Stimulated activated CD4-positive, alpha-beta T cell treated with anti-CD3 and anti-CD28 coated beads, Interleukin-1b, Interleukin-23, amount 100 ng/mL, for 48 hours (primary cell): ENCODE data around the gene PCGF6.
"Not testable (repeated sequence)": the region's sequence is repeated elsewhere in the genome, so short reads cannot be mapped to it uniquely, and the experiment has no call there.

Source experiments
- DNase-seq: peaks from one replicate; pipeline ENCODE4 v3.0.0-alpha.2; 2020

Gene PCGF6

DNA sequence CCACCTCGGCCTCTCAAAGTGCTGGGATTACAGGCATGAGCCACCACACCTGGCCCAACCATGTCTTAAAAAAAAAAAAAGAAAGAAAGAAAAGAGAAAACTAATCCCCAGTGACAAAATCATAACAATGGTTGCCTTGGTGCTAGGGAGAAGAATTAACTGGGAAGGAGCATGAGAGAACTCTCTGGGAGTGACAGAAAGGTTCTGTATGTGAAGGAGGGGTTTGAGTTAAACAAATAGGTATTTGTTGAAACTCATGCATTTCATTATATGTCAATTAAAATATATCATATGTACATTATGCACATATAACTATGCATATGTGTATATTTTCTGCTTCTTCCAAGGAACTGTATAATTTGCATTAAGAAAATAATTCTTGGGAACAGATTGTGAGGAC, 40.7 kb downstream of the PCGF6 start:
- no peak for DNase-seq

DNA sequence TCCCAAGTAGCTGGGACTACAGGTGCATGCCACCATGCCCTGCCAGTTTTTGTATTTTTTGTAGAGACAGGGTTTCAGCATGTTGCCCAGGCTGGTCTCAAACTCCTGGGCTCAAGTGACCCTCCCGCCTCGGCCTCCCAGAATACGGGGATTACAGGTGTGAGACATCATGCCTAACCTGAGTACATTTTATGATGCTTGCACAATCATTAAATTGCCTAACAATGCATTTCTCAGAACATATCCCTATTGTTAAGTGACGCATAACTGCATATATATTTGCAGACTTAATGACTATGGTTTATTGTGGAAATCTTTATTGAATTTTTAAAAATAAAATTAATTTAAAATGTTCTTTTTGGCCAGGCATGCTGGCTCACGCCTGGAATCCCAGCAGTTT, 43.3 kb downstream of the PCGF6 start:
- no peak for DNase-seq

DNA sequence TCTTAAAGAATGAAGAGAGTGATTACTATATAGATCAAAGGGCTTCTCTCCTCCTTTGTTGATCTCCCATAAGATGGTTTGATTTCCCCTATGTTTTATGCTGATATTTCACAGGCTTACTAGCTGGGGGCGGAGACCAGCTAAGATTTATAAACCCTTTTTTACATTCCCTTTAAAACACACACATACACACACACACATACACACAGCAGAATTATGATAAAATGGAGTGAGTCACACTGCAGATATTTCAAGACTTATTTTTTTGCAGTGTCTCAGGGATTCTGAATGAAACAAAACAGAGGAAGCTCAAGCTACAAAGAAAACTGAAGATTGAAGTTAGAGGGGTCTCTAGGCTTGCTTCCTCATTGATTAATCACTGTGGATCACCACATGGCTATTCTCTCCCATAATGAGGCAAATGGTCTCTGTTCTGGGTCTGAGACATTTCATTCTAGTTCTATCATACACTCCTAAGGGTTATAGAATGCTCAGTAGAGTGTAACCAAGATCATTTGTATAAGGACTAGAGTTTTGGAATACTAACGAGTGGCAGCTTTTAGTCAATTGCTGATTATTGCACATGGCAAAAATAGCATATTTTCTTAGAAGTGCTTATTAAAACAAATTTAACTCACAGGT, 55.4 kb downstream of the PCGF6 start:
- no peak for DNase-seq

DNA sequence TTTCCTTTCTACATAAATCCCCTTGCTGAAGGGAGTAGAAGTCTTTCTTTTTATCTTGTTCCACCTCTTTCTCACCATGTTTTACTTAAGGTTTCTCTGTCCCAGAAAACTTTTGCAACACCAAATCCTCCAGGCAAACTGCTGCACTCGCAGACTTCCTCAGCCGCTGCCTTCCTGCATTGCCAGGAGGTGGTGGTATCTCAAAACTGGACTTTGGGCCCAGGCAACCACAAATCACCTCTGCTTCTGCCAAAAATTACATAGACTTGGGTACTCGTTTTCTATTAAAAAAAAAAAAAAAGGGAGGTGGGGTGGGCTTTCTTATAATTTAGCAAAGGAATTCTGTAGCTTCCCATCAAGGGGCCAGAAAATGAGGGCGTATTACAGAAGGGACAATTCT, 59.4 kb downstream of the PCGF6 start:
- DNase-seq, result no peak

DNA sequence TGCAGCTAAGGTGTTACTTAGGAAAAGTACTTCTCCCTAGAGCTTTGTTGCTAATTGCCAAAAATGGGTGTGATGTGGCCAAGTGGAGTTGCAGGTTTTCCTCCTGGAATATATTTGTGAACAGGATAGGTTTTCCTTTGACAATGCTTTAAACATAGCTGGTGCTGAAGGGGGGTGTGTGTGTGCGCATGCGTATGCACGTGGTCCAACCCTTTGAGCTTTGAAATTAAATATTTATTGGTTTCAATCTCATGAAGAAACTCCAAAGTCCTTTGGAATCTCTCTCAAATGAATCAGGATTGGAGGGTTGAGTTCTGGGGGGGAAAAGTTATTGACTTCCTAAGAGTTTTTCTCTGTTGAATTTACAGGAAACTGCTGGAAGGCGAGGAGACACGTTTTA, 62.9 kb downstream of the PCGF6 start:
- DNase-seq, result no peak

DNA sequence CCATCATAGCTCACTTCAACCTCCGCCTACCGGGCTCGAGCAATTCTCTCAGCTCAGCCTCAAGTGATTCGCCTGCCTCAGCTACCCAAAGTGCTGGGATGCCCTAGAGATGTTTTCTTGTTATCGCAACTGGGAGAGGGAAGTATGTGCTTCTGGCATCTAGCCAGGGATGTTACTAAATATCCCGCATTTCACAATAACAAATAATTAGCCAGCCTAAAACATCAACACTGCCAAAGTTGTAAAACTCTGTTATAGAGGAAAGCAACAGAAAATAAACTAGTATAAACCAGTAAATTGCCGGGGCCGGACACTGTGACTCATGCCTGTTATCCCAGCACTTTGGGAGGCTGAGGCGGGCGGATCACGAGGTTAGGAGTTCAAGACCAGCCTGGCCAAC, 66.8 kb downstream of the PCGF6 start:
- DNase-seq, result no peak

DNA sequence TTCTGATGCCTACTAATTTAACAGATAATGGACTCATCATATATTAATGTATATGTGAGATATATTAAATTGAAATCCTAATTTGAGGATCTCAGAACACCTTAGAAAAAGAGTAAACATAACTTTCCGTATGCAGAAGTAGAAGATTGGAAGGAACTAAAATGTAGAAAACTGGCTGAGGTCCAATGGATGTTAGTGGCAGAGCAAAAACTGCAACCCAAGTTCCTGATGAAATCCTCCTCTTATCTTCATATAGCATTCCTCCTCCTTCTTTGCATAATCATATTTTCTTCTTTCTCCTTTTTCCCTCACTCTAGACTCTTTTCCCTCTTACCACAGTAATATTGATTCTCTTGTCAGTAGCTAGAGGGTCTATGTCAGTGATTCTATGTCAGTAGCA, 68.0 kb downstream of the PCGF6 start:
- no peak for DNase-seq

DNA sequence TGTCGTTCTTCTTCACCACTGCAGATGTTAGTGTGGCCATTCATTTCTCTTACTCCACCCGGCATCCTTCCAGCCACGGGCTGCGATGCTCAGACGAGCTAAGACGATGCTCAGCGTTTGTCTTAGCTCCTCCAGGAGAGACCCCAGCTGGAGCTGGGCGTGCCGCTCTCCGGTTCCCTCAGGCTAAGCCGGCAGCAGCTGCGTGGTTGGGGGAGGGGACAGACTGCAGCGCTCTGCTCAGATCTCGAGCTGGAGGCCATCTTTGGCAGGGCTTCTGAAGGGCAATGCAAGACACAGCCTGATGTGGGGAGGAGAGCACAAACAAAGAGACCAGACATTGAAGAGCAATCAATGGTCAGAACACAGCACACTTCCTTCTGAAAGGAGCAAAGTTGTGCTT, 69.2 kb downstream of the PCGF6 start:
- no peak for DNase-seq

DNA sequence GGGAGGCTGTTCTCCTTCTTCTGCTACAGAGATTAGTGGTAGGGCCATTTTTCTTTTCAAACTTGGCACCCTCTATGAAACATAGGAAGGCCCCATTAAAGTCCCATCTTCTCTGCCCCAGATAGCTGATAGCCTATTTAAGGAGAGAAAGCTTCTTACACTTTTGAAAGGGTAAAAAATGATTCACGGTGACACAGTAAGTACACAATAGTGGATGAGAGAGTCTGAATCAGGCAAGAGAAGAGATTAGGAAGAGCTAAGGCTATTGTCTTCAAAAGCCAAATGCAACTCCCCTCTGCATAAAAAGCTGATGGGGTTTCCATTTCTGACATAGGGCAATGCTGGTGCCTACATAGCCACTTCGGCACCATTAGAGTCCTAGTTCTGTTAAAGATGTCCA, 70.4 kb downstream of the PCGF6 start:
- no peak for DNase-seq

DNA sequence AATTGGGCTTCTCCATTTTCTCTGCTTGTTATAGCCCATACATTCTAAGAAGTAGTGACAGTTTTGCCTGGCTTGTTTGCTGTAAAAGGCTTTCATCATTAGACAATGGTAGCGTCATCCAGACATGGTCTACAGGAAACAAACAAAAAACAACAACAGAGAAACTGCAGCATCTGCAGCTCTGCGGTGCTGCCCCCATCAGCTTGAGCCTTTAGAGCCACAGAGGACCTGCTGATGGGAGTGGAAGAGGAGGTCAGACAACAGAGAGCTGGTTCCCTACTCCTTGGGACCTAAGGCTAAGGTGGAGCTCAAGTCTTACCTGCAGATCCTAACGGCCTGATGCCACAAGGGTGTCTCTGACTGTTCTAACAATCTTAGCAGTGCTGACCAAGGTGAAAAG, 70.9 kb downstream of the PCGF6 start:
- no peak for DNase-seq

DNA sequence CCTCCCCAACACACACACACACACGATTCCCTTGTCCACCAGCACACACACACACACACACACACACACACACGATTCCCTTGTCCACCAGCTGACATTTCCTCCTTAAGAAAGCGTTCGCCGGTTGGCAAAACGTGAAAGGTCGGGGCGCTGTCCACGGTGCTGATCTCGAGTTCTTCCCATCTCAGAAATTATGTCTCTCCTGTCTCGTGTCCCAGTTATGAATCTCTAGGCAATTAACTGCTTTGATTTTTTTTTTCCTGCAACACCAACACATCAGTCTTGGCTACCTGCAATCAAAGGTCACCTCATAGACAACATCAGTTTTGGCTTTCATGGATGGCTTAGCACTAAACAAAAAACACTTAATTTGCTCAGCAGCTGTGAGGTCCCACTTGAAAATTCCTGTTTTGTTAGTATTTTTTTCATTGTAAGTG, 72.1 kb downstream of the PCGF6 start:
- peak; percentile 27 for DNase-seq

DNA sequence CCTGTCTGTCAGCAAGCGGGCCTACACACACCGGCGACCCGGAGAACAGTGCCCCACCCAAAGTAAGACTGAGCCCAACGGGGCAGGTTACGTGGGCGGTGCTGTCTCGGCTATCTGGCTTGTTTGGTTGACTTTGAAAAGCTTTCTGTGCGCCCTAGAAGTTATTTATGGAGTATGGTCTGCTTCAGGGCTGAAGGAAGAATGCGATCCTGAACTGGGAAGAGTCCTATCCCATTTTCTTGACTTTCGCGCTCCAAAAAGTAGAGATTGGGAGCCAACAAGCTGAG, 72.5 kb downstream of the PCGF6 start:
- DNase-seq, result no peak

DNA sequence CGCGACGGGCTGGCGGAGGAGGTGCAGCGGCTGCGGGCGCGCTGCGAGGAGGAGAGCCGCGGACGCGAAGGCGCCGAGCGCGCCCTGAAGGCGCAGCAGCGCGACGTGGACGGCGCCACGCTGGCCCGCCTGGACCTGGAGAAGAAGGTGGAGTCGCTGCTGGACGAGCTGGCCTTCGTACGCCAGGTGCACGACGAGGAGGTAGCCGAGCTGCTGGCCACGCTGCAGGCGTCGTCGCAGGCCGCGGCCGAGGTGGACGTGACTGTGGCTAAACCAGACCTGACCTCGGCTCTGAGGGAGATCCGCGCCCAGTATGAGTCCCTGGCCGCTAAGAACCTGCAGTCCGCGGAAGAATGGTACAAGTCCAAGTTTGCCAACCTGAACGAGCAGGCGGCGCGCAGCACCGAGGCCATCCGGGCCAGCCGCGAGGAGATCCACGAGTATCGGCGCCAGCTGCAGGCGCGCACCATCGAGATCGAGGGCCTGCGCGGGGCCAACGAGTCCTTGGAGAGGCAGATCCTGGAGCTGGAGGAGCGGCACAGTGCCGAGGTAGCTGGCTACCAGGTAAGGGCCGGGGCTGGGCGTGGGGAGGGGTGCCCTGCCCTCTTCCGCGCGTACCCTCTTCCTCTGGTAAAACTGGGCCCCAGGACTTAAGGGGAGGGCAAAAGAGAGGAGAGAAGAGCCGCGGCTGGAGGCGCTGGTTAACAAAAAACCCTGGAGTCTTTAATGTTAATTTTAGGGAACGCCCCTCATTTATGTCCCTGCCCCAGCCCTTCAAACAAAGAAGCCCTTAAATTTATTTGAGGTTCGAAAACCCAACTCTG, 73.0 kb downstream of the PCGF6 start:
- no peak for DNase-seq

DNA sequence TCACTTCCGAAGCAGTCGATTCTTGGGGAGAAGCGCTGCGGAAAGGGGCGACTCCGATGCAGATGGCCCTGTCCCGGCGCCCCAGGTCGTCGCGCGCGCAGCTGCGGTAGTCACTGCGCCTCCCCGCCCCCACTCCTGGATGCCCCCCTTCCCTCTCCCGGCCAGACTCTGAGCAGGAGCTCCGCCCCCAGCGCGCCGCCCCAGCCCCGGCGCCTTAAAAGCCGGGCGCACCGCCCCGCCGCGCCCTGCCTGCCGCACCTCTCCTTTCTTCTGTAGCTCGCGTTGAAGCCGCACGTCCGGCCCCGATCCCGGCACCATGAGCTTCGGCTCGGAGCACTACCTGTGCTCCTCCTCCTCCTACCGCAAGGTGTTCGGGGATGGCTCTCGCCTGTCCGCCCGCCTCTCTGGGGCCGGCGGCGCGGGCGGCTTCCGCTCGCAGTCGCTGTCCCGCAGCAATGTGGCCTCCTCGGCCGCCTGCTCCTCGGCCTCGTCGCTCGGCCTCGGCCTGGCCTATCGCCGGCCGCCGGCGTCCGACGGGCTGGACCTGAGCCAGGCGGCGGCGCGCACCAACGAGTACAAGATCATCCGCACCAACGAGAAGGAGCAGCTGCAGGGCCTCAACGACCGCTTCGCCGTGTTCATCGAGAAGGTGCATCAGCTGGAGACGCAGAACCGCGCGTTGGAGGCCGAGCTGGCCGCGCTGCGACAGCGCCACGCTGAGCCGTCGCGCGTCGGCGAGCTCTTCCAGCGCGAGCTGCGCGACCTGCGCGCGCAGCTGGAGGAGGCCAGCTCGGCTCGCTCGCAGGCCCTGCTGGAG, 73.8 kb downstream of the PCGF6 start, which contains the start of gene INA:
Gene INA, plus strand, starts transcription at position 243 of the 817 bp plus-strand sequence. Its CDS starts 74 bp downstream, at position 317.
- peak; percentile 43 for DNase-seq

DNA sequence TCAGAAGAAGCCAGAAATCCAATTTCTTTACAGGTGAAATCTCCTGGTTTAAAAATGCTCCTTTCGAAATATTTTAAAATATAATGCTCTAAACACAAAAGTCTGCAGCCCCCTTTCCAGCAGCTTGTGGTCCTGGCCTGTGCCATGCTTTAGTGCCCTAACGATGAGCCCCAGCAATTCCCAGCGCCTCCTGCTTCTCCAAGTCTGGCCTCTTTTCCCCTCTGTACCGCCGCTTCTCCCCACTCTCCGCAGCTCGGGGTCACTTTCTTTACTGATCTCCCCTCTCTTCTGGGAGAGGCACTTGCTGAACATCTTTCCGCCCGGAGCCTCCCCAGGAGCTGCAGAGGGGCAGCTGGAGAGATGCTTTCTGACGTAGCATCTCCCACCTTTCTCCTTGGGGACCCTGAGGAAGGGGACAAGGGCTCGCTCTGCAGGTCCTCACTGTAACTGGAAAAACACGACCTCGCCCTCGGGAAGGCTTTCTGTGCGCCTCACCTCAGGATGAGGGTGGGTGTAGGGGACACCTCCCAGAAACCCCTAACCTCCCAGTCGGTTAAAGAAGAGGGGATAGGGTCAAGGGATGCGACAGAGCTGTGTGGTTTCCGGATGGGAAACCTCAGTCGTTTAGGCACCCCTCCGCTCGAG, 74.6 kb downstream of the PCGF6 start:
- no peak for DNase-seq

DNA sequence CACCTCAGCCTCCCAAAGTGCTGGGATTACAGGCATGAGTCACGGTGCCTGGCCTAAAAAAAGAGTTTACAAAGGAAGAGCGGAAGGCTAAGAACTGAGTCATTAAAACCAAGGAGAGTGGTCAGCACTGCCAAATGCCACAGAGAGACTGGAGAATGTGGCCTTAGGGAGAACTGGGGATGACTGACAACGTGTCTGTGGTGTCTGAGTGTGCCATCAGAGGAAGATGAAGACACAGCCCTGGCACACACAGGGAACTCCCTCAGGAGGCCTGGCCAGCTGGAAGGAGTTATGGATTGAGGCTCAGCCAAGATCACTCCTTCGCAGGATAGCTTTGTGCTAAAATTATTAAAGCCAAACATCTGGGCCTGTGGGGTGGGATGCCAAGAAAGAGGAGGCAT, 77.9 kb downstream of the PCGF6 start:
- no peak for DNase-seq

DNA sequence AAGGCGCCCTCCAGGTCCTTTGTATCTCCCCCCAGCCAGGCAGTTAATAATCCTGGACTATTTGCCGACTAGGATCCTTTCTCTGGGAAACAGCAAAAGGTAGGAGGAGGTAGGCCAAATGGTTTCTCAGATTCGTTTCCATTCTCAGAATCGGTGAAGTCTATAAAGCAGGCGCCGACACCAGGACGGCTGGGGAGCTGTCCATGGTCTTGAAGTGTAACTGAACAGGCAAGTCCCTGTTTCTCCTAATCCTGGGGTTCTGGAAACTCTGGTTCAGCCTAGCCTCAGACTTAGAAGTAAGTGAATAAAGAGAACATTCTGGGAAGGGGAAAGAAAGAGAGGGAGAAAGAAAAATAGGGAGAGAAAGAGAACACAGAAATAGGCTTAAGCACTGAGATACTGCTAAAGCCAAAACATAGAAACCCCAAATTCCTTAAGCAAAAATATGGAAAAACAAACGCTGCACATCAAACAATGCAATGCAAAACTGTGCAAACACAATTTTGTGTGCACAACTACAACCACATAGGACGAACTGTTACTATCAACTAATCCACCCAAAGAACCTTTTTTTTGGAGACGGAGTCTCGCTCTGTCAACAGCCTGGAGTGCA, 85.1 kb downstream of the PCGF6 start:
- DNase-seq, result peak; percentile 30

DNA sequence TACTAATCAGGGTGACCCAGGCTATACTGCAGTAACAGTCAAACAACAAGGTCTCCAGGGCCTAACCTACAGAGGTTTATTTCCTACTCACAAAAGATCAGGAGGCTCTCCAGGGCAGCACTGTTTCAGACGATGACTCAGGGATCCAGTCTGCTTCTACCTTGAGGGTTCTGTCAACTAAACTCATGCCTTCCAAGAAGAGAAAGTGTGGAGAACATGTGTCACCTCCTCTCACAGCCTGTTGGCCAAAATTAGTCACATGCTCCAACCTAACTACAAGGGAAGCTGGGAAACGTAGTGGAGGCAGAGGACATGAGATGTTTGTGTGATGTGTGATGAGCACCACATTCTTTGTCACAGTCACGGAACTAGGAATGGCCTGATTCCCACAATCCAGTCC, 88.7 kb downstream of the PCGF6 start:
- DNase-seq, result no peak

DNA sequence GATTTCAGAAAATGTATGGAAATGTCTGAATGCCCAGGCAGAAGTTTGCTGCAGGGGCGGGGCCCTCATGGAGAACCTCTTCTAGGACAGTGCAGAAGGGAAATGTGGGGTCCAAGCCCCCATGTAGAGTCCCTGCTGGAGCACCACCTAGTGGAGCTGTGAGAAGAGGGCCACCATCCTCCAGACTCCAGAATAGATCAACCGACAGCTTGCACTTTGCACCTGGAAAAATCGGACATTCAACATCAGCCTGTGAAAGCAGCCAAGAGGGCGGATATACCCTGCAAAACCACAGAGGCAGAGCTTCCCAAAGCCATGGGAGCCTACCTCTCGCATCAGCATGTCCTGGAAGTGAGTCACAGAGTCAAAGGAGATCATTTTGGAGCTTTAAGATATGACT, 91.0 kb downstream of the PCGF6 start:
- DNase-seq, result no peak

DNA sequence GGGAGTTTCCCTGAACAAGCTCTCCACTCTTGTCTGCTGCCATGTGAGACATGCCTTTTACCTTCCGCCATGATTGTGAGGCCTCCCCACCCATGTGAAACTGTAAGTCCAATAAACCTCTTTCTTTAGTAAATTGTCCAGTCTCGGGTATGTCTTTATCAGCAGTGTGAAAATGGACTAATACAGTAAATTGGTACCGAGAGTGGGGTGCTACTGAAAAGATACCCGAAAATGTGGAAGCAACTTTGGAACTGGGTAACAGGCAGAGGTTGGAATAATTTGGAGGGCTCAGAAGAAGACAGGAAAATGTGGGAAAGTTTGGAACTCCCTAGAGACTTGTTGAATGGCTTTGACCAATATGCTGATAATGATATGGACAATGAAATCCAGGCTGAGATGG, 92.0 kb downstream of the PCGF6 start:
- DNase-seq, result not testable (repeated sequence)

DNA sequence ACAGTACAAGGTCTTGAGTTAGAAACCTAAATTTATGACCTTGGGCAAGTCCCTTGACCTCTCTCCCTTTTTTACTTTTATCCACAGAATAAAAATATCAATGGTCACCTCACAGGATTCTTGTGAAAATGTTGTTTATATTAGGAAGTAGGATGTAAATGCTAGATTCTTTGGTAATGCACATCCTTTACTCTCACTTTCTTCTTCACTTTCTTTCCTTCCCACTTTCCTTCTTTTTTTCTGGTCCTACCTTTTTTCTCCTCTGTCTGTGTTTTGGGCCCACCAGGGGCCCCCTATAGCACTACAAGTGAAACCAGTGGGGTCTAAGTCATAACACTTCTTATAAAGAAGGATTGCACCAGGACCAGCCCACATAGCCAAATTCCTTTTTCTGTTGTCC, 93.1 kb downstream of the PCGF6 start:
- DNase-seq, result no peak

DNA sequence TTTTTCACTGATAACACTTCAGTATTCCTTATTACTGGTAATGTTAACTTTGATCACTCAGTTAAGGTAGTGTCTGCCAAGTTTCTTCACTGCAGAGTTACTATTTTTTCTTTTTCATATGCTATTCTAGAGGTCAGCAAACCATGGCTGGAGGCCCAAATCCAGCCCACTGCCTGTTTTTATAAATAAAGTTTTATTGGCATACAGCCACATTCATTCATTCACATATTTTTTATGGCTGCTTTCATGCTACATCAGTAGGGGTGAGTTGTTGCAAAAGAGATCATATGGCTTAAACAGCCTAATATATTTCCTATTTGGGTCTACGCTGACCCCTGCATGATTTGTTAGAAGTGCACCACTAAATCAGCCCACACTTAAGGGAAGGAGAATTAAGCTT, 94.3 kb downstream of the PCGF6 start:
- DNase-seq, result no peak
